ENCODE results near the gene VEGFA.

DNA sequence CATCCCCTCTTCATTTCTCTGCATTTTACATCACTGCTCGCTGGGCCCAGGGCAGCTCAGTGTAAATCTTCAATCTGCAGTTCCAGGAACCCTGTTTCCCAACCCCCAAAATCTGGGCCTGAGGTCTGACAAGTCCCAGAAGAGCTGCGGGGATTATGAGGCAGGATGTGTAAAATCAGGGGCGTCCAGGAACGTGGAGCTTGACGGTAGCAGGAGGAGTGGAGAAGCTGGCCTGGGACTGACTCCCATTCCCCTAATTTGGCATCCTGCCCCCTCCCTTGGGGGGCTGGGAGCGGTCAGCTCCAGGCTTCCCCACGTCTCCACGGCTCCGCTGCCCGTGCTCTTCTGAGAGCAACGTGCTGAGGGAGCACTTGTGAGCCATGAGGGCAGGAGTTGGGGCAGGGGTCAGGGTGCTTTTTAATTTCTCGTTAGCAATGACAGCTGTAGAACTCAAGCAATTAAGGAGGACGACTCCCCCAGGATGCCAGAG lies 23.4 kb upstream of the VEGFA start:
- TF ChIP-seq POLR2A (IDR thresholded peaks at IDR 0.05) (no peak), CTCF (IDR thresholded peaks at IDR 0.05) (no peak)

Measured in lower leg skin (tissue), 3 donors.